IgD-negative memory B cell (primary cell): ENCODE data around the gene EPHA1. TPM values are rescaled to one million over a fixed set of nuclear protein-coding genes. Genes with fewer than 3 reads are reported as not detected.
"Not testable (repeated sequence)": the region's sequence is repeated elsewhere in the genome, so short reads cannot be mapped to it uniquely, and the experiment has no call there.

Experiments
- H3K27ac Mint-ChIP-seq, 3 donors: one replicate each; pipeline ENCODE4 v1.8.0; 2020 to 2022; ENCODE audit warnings: mild to moderate bottlenecking in 3 of 3, mixed read lengths in 3 of 3, moderate library complexity in 1 of 3
- H3K27me3 Mint-ChIP-seq: one replicate; pipeline ENCODE4 v1.8.0; 2021; ENCODE audit warnings: mixed read lengths
- H3K36me3 Mint-ChIP-seq: one replicate; pipeline ENCODE4 v1.8.0; 2020; ENCODE audit warnings: mild to moderate bottlenecking, mixed read lengths
- H3K4me1 Mint-ChIP-seq, 3 donors: one replicate each; pipeline ENCODE4 v1.8.0; 2020 to 2022; ENCODE audit warnings: mixed read lengths in 3 of 3, mild to moderate bottlenecking in 1 of 3
- H3K4me3 Mint-ChIP-seq, 4 donors: one replicate each; pipeline ENCODE4 v1.8.0; 2020 to 2022; ENCODE audit warnings: mild to moderate bottlenecking in 4 of 4, mixed read lengths in 4 of 4, moderate library complexity in 3 of 4
- H3K9me3 Mint-ChIP-seq, 3 donors: one replicate each; pipeline ENCODE4 v1.8.0; 2020 to 2021; ENCODE audit warnings: mixed read lengths in 3 of 3, mild to moderate bottlenecking in 1 of 3
- polyA plus RNA-seq: library from polyadenylated mRNA; unstranded; fragments of 300-500 nt; fragmentation: Illumina TruSeq; gene quantifications from one replicate; pipeline ENCODE4 v1.2.3, GENCODE V29; 2021

The EPHA1 gene
- polyA plus RNA-seq, 1 donor from 2014 or later, result 0.80 TPM

- H3K36me3 Mint-ChIP-seq, H3K27ac Mint-ChIP-seq, H3K9me3 Mint-ChIP-seq, H3K4me3 Mint-ChIP-seq, H3K4me1 Mint-ChIP-seq, H3K27me3 Mint-ChIP-seq: not testable (repeated sequence)
Observed at GRCh38 chr7:143392427-143392826, 16.2 kb downstream of the EPHA1 start.

DNA sequence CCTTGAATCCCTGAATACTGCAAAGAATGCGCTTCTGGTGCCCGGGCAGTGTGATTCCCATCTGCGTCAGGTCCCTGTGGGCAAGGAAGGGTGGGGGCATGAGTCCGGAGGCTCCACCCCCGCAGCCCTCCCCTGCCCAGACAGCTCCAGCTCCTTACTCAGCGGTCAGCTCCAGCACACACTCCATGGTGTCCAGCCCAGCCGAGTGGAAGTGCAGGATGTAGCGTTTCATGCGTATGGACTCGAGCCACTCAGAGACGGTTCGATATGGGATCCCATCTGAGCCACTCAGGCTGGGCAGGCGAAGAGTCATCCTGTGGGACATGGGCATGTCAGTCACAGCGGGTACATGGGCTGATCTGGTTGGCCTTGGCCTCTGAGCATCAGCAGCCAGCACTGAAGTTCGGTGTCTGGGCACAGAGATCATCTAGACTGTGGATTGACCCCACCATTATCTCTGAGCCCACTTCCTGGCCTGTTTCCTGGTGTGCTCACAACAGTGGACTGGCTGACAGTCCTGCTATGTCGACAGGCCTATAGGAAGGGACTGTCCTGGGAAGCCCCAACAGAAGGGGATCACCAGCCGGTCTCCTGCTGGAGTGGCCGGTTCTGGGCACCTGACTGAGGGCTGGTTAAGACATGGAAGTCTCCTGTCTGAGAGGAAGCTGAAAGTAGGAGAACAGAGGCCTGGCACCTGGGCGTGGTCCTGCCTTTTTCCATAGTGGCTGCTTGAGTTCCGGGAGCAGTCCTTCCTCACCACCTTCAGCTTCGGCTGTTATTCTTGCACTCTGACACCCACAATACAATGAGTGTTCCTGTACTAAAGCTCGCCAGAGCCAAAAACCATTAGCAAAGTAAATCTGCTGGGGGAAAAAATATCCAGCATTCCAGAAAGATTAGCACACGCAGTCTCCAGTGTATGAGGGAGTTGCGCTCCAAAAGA, 16.9 kb downstream of the EPHA1 start:
- Mint-ChIP-seq H3K36me3 (no peaks in the 10 kb centered on the region), H3K9me3 (peaks cover 0 to 1% (median 0%) of the 10 kb centered on the region in 3 donors), H3K27ac (no peak overlapping the region), H3K27me3 (no peaks in the 10 kb centered on the region), H3K4me3 (no peak overlapping the region), H3K4me1 (no peaks in the 10 kb centered on the region)

DNA sequence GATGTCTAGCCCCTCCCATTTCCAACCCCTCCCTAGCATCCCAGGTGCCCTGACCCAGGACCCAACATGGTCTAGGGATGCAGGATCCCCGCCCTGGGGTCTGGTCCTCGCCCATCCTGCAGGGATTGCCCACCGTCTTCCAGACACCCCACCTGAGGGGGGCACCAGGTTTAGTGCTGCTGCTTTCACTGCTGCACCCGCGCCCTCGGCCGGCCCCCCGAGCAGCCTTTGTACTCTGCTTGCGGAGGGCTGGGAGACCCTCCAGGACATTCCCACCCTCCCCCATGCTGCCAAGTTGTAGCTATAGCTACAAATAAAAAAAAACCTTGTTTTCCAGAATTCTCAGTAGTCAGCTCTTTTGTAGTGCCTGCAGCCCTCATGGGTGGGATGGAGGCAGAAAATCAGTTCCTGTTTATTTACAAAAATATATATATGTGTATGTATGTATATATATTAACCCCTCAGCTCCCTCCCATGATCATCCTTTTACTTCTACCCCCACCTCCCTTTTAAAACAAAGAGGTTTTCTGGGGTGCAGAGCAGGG, 17.8 kb downstream of the EPHA1 start:
- peaks cover 0 to 1% (median 0%) of the 10 kb centered on the region in 3 donors for H3K9me3 Mint-ChIP-seq
- H3K4me3 Mint-ChIP-seq, result no peak overlapping the region
- H3K36me3 Mint-ChIP-seq, result no peaks in the 10 kb centered on the region
- no peak overlapping the region for H3K27ac Mint-ChIP-seq
- H3K27me3 Mint-ChIP-seq, result no peaks in the 10 kb centered on the region
- no peaks in the 10 kb centered on the region for H3K4me1 Mint-ChIP-seq

- Mint-ChIP-seq H3K36me3 (no peaks in the 10 kb centered on the region), H3K27ac (no peak overlapping the region), H3K4me3 (no peak overlapping the region), H3K4me1 (no peaks in the 10 kb centered on the region), H3K27me3 (no peaks in the 10 kb centered on the region), H3K9me3 (peaks cover 0 to 1% (median 0%) of the 10 kb centered on the region in 3 donors)
Observed at GRCh38 chr7:143390104-143390772, 18.4 kb downstream of the EPHA1 start.

- H3K9me3 Mint-ChIP-seq, result no peaks in the 10 kb centered on the region
Observed at GRCh38 chr7:143389316-143390103, 19.1 kb downstream of the EPHA1 start.

GRCh38 chr7:143388491-143389101, 20.1 kb downstream of the EPHA1 start:
- Mint-ChIP-seq H3K9me3 (no peaks in the 10 kb centered on the region), H3K27ac (no peak overlapping the region), H3K4me3 (no peak overlapping the region), H3K27me3 (no peaks in the 10 kb centered on the region), H3K36me3 (no peaks in the 10 kb centered on the region), H3K4me1 (no peaks in the 10 kb centered on the region)

More at GRCh38 chr7:143389316-143390103, 19.1 kb downstream of the EPHA1 start:
- H3K27me3 Mint-ChIP-seq, result no peaks in the 10 kb centered on the region
- H3K36me3 Mint-ChIP-seq, result no peaks in the 10 kb centered on the region
- H3K4me3 Mint-ChIP-seq, result no peak overlapping the region
- no peak overlapping the region for H3K27ac Mint-ChIP-seq
- H3K4me1 Mint-ChIP-seq, result no peaks in the 10 kb centered on the region

DNA sequence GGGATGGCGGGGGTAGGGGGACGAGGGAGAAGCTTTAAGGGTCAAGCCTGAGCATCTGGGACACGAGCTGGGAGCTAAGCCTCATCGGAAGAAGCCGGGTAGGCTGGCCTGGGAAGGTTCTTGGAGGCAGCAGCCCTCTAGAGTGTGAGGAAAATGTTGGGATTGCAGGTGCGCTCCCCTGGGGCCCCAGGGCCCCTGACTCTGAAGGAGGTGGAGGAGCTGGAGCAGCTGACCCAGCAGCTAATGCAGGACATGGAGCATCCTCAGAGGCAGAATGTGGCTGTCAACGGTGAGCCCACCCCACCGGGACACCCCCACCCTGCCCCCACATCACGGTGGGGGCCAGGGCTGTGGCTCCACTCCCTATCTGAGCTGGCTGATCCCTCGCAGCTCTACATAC, 20.6 kb downstream of the EPHA1 start:
- no peaks in the 10 kb centered on the region for H3K27me3 Mint-ChIP-seq
- H3K4me1 Mint-ChIP-seq, result peaks cover 0 to 1% (median 0%) of the 10 kb centered on the region in 3 donors
- H3K4me3 Mint-ChIP-seq, result no peak overlapping the region
- H3K9me3 Mint-ChIP-seq, result no peaks in the 10 kb centered on the region
- H3K36me3 Mint-ChIP-seq, result no peaks in the 10 kb centered on the region
- no peak overlapping the region for H3K27ac Mint-ChIP-seq

DNA sequence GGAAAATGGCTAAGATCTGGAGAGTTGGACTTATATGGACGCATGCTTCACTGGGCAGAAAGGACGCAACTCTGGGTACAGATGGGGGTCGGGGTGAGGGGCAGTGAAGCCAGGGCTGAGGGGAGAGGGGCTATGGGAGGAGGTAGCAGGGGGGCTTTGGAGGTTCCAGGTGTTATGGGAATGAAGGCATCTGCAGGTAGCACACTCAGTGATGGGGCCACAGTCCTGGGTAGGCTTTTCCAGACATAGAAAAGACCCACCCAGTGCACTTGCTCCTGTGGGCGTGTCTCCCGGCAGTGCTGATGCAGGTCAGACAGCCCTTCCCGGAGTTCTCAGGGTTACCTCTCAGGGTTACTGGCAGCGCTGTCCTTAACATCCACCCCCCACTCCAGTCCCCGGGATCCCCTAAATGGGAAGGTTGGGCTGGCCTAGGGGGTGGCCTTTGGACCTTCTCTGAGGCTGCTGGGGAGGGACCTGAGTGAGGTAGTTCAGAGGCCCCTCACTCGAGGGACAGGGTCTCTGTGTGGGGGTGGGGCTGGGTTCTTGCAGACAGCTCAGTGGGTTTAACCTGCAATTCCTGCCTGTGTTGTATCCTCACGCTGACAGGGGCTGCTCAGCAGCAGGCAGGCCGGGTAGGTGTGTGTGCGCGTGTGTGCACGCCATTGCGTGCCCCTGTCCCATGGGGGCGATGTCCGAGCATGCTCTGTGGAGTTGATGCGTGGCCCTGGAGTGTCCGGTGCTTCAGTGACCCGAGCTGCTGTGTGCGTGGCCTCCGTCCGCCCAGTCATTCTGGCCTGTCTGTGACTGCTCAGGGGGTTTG, 21.3 kb downstream of the EPHA1 start:
- no peaks in the 10 kb centered on the region for H3K27me3 Mint-ChIP-seq
- H3K36me3 Mint-ChIP-seq, result no peaks in the 10 kb centered on the region
- no peak overlapping the region for H3K27ac Mint-ChIP-seq
- peaks cover 0 to 6% (median 0%) of the 10 kb centered on the region in 3 donors for H3K4me1 Mint-ChIP-seq
- no peaks in the 10 kb centered on the region for H3K9me3 Mint-ChIP-seq
- H3K4me3 Mint-ChIP-seq, result no peak overlapping the region

DNA sequence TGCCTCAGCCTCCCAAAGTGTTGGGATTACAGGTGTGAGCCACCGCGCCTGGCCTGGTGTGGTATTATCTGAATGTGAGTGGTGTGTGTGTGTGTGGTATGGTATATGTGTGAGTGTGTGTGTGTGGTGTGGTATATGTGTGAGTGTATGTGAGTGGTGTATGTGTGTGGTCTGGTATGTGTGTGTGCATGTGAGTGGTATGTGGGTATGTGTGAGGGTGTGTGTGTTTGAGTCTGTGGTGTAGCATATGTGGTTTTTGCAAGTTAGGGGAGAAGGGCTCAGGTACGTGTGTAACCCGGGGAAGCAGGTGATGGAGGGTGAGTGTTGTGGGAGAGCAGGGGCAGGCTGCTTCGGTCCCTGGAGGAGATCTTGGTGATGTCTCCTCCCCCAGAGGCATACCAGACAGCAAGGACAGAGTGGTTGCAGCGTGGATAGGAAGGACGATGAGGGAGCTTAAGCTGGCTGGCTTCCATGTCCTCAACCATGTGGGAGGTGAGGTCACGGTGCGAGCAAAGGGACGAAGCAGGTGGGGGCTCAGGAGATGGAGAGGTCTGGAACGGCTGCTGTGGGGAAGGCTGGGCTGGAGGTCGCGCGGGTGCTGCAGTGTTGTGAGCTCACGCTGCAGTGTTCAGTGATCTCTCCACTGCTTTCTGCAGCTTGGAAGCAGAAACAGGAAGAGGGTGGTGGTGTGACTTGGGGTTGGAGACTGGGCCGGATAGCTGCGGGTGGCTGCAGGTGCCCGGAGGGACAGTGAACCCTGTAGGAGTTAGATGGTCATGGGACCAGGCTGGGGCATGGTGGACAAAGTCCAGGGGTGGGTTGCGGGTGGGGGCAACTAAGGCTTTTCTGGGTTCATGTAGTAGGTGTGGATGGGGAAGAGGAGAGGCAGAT, 22.5 kb downstream of the EPHA1 start:
- H3K9me3 Mint-ChIP-seq, result no peaks in the 10 kb centered on the region
- H3K4me1 Mint-ChIP-seq, result peaks cover 0 to 11% (median 0%) of the 10 kb centered on the region in 3 donors
- H3K4me3 Mint-ChIP-seq, result no peak overlapping the region
- H3K36me3 Mint-ChIP-seq, result no peaks in the 10 kb centered on the region
- H3K27me3 Mint-ChIP-seq, result no peaks in the 10 kb centered on the region
- no peak overlapping the region for H3K27ac Mint-ChIP-seq

- Mint-ChIP-seq H3K36me3 (no peaks in the 10 kb centered on the region), H3K27me3 (no peaks in the 10 kb centered on the region), H3K9me3 (no peaks in the 10 kb centered on the region), H3K27ac (no peak overlapping the region), H3K4me3 (no peak overlapping the region), H3K4me1 (peaks cover 1 to 12% (median 3%) of the 10 kb centered on the region in 3 donors)
Observed at GRCh38 chr7:143384661-143385631, 23.7 kb downstream of the EPHA1 start.

- Mint-ChIP-seq H3K27me3 (no peaks in the 10 kb centered on the region), H3K4me1 (peaks cover 8 to 19% (median 11%) of the 10 kb centered on the region in 3 donors), H3K27ac (no peak overlapping the region), H3K4me3 (no peak overlapping the region), H3K36me3 (no peaks in the 10 kb centered on the region), H3K9me3 (no peaks in the 10 kb centered on the region)
Observed at GRCh38 chr7:143384148-143384547, 24.5 kb downstream of the EPHA1 start.

GRCh38 chr7:143383642-143383957, 25.1 kb downstream of the EPHA1 start:
- Mint-ChIP-seq H3K27ac (no peak overlapping the region), H3K9me3 (no peaks in the 10 kb centered on the region), H3K36me3 (no peaks in the 10 kb centered on the region), H3K27me3 (no peaks in the 10 kb centered on the region), H3K4me3 (peak overlapping the region in 2 of 4 donors; percentile 2 to 63), H3K4me1 (peaks cover 8 to 24% (median 16%) of the 10 kb centered on the region in 3 donors)
